Osteoblast (primary cell): Measurements from ENCODE around the gene UNC5A. TPM values are rescaled to one million over a fixed set of nuclear protein-coding genes. Genes with fewer than 3 reads are reported as not detected.

Experiments
- DNase-seq: peaks from one replicate; pipeline ENCODE4 v3.0.0; 2011; ENCODE audit warnings: low spot score, mixed read lengths; ENCODE audit not compliant: insufficient read length; ENCODE audit errors: missing footprints
- H2AFZ ChIP-seq: 2 replicates; pipeline ENCODE4 v1.6.0; 2011; ENCODE audit warnings: mild to moderate bottlenecking, low read length
- H3K27ac ChIP-seq: 2 replicates; pipeline ENCODE4 v1.5.1; 2011; ENCODE audit warnings: mild to moderate bottlenecking, low read depth, low read length, moderate library complexity
- H3K27me3 ChIP-seq: 2 replicates; pipeline ENCODE4 v1.6.0; 2012; ENCODE audit warnings: mild to moderate bottlenecking, control low read depth, inconsistent platforms, low read length, moderate library complexity; ENCODE audit not compliant: insufficient read depth
- H3K36me3 ChIP-seq: 2 replicates; pipeline ENCODE4 v1.5.1; 2011; ENCODE audit warnings: mild to moderate bottlenecking, low read length, control low read depth, moderate library complexity; ENCODE audit not compliant: insufficient read depth
- H3K4me1 ChIP-seq: 2 replicates; pipeline ENCODE4 v1.5.1; 2011; ENCODE audit warnings: mild to moderate bottlenecking, low read length, control low read depth, moderate library complexity; ENCODE audit not compliant: insufficient read depth
- H3K4me2 ChIP-seq: 2 replicates; pipeline ENCODE4 v1.6.0; 2011; ENCODE audit warnings: mild to moderate bottlenecking, low read length; ENCODE audit not compliant: insufficient read depth
- H3K4me3 ChIP-seq: fragments of 200-600 bp; sonication (generic); 3 replicates; pipeline ENCODE4 v1.5.1; 2012; ENCODE audit warnings: mild to moderate bottlenecking, low read length, inconsistent platforms; ENCODE audit not compliant: insufficient read depth
- H3K79me2 ChIP-seq: 2 replicates; pipeline ENCODE4 v1.6.0; 2012; ENCODE audit warnings: mild to moderate bottlenecking, low read length, control low read depth, inconsistent platforms; ENCODE audit not compliant: insufficient read depth
- H3K9me3 ChIP-seq: 2 replicates; pipeline ENCODE4 v1.5.1; 2011; ENCODE audit warnings: low read depth, low read length, control low read depth
- H4K20me1 ChIP-seq: 2 replicates; pipeline ENCODE4 v1.6.0; 2012; ENCODE audit warnings: mild to moderate bottlenecking, low read length, control low read depth; ENCODE audit not compliant: insufficient read depth
- total RNA-seq: library from RNA; depleted of rRNA; stranded (reverse); fragments of >200 nt; gene quantifications from 2 replicates; pipeline ENCODE4 v1.2.3, GENCODE V29; 2012
- TF ChIP-seq, protein P1 (sequence below): IDR thresholded peaks from 2 replicates; pipeline ENCODE4 v1.5.1; 2011; ENCODE audit warnings: mild to moderate bottlenecking, low read depth, low read length, moderate library complexity; ENCODE audit errors: extremely low read depth

The UNC5A gene
- total RNA-seq, 1 donor, result not detected

GRCh38 chr5:176883700-176884570 lies 73.6 kb downstream of the UNC5A start:
- no peak overlapping the region for H2AFZ ChIP-seq
- H3K36me3 ChIP-seq, result no peaks in the 10 kb centered on the region
- no peak overlapping the region for H3K4me2 ChIP-seq
- TF ChIP-seq, protein P1, sequence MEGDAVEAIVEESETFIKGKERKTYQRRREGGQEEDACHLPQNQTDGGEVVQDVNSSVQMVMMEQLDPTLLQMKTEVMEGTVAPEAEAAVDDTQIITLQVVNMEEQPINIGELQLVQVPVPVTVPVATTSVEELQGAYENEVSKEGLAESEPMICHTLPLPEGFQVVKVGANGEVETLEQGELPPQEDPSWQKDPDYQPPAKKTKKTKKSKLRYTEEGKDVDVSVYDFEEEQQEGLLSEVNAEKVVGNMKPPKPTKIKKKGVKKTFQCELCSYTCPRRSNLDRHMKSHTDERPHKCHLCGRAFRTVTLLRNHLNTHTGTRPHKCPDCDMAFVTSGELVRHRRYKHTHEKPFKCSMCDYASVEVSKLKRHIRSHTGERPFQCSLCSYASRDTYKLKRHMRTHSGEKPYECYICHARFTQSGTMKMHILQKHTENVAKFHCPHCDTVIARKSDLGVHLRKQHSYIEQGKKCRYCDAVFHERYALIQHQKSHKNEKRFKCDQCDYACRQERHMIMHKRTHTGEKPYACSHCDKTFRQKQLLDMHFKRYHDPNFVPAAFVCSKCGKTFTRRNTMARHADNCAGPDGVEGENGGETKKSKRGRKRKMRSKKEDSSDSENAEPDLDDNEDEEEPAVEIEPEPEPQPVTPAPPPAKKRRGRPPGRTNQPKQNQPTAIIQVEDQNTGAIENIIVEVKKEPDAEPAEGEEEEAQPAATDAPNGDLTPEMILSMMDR, result no peak
- H3K4me3 ChIP-seq, result no peak overlapping the region
- H4K20me1 ChIP-seq, result no peaks in the 10 kb centered on the region
- no peaks in the 10 kb centered on the region for H3K9me3 ChIP-seq
- peak; percentile 74 for DNase-seq
- no peak overlapping the region for H3K27ac ChIP-seq
- no peaks in the 10 kb centered on the region for H3K27me3 ChIP-seq
- H3K4me1 ChIP-seq, result no peaks in the 10 kb centered on the region
- H3K79me2 ChIP-seq, result no peaks in the 10 kb centered on the region

GRCh38 chr5:176884571-176884890 lies 74.2 kb downstream of the UNC5A start:
- Histone ChIP-seq H4K20me1 (no peaks in the 10 kb centered on the region), H3K36me3 (no peaks in the 10 kb centered on the region), H2AFZ (no peak overlapping the region), H3K27ac (no peak overlapping the region), H3K27me3 (no peaks in the 10 kb centered on the region), H3K4me3 (no peak overlapping the region), H3K4me1 (no peaks in the 10 kb centered on the region), H3K9me3 (no peaks in the 10 kb centered on the region), H3K79me2 (no peaks in the 10 kb centered on the region), H3K4me2 (no peak overlapping the region)
- peak; percentile 74 for DNase-seq
- TF ChIP-seq, protein P1, result no peak

- no peak overlapping the region for H3K4me2 ChIP-seq
- H3K4me1 ChIP-seq, result no peaks in the 10 kb centered on the region
- no peaks in the 10 kb centered on the region for H3K36me3 ChIP-seq
- no peaks in the 10 kb centered on the region for H4K20me1 ChIP-seq
- H3K9me3 ChIP-seq, result no peaks in the 10 kb centered on the region
- no peak overlapping the region for H3K27ac ChIP-seq
- H3K79me2 ChIP-seq, result no peaks in the 10 kb centered on the region
- peak; percentile 71 for DNase-seq
- H3K4me3 ChIP-seq, result no peak overlapping the region
- H2AFZ ChIP-seq, result no peak overlapping the region
- TF ChIP-seq, protein P1, result no peak
- no peaks in the 10 kb centered on the region for H3K27me3 ChIP-seq
Measured at GRCh38 chr5:176886336-176887251, 76.2 kb downstream of the UNC5A start.
